ACC112 (cell line): ENCODE measurements around the gene SLC1A3.

Experiments used
- H2AFZ ChIP-seq: fragments of 200-600 bp; sonication (generic); one replicate; pipeline ENCODE4 v1.6.0; 2017; ENCODE audit warnings: antibody characterized with exemption, low read length; ENCODE audit not compliant: unreplicated experiment
- H3K27ac ChIP-seq: fragments of 200-600 bp; sonication (generic); 2 replicates; pipeline ENCODE4 v1.5.1; 2014; ENCODE audit warnings: low read depth, mild to moderate bottlenecking, antibody characterized with exemption, low read length, moderate library complexity
- H3K27me3 ChIP-seq: fragments of 200-600 bp; sonication (generic); 2 replicates; pipeline ENCODE4 v1.6.1; 2014; ENCODE audit warnings: mild to moderate bottlenecking, antibody characterized with exemption, low read length, moderate library complexity, mixed read lengths; ENCODE audit not compliant: insufficient read depth
- H3K36me3 ChIP-seq: fragments of 200-600 bp; sonication (generic); 2 replicates; pipeline ENCODE4 v1.6.1; 2016; ENCODE audit warnings: mild to moderate bottlenecking, antibody characterized with exemption, low read length, moderate library complexity, mixed read lengths; ENCODE audit not compliant: insufficient read depth
- H3K4me1 ChIP-seq: fragments of 200-600 bp; sonication (generic); one replicate; pipeline ENCODE4 v1.6.1; 2016; ENCODE audit warnings: low read length, mixed read lengths; ENCODE audit not compliant: insufficient read depth, unreplicated experiment, control insufficient read depth
- H3K4me3 ChIP-seq: fragments of 200-600 bp; sonication (generic); 2 replicates; pipeline ENCODE4 v1.5.1; 2014; ENCODE audit warnings: mild to moderate bottlenecking, low read depth, low read length
- H3K79me2 ChIP-seq: fragments of 200-600 bp; sonication (generic); one replicate; pipeline ENCODE4 v1.6.0; 2016; ENCODE audit warnings: low read length; ENCODE audit not compliant: control insufficient read depth, unreplicated experiment, insufficient read depth

The SLC1A3 gene

DNA sequence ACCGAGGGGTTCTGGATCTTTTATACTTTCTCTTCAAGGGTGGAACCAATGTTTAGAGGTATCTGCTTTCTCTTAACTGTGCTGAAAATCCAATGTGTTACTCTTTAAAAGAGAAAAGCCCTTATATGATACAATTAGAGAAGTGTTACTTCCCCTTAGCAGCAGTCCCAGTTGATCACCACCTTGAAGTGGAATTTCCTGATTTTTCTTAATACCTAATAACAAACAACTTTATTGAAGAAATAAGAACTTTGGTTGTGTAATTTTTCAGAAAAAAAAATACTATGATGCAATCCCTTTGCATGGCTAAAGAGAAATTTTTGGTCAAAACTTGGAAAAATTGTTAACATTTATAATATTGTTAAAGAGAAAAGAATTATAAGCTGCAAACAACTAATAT is 24.7 kb downstream of the SLC1A3 start:
- Histone ChIP-seq H3K27ac (no peak overlapping the region), H3K79me2 (no peaks in the 10 kb centered on the region), H3K4me1 (no peaks in the 10 kb centered on the region), H3K4me3 (no peak overlapping the region), H3K36me3 (peaks cover 16% of the 10 kb centered on the region; the same call in 1 of the 2 replicates), H3K27me3 (no peaks in the 10 kb centered on the region), H2AFZ (no peak overlapping the region)

DNA sequence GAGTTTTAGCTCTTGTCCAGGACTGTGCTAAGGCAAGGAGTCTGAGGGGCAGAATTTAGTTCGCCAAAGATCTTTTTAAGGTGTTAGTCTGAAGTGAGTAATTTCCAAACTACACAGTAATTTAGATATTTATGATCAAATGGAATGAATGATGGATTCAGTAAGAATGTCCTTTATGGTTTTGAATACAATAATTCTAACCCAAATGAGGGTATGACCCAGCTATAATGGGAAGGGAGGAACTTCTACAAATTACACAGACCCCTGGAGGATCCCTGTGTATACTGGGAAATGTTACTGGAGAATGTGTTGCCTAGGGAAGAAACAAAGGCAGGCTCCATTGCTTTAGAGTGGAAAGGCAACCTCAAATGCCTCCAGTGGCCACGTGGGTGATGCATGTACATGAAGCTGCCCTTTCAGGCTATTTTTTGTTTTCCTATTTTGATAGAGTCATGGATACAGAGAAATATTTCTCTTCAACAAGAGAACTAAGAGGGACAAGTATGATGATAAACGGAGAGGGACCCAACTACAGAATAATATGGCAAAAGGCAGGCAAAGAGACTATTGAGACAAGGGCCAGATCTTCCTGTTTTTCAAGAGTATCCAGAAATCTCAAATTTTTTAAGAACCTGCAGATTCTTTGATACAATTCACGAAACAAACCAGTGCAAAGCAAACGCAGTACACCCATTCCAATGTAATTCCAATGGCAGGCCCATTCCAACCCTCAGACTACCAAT is 25.4 kb downstream of the SLC1A3 start:
- Histone ChIP-seq H3K4me3 (no peak overlapping the region), H3K27me3 (no peaks in the 10 kb centered on the region)

GRCh38 chr5:36632363-36632664 is 25.9 kb downstream of the SLC1A3 start:
- Histone ChIP-seq H2AFZ (no peak overlapping the region), H3K4me1 (no peaks in the 10 kb centered on the region), H3K4me3 (no peak overlapping the region), H3K27ac (no peak overlapping the region), H3K27me3 (no peaks in the 10 kb centered on the region), H3K79me2 (no peaks in the 10 kb centered on the region), H3K36me3 (peaks cover 16% of the 10 kb centered on the region; the same call in 1 of the 2 replicates)

More for the DNA sequence above, 25.4 kb downstream of the SLC1A3 start:
- H3K4me1 ChIP-seq = no peaks in the 10 kb centered on the region
- H3K36me3 ChIP-seq = peaks cover 16% of the 10 kb centered on the region; the same call in 1 of the 2 replicates
- no peak overlapping the region for H3K27ac ChIP-seq
- no peak overlapping the region for H2AFZ ChIP-seq
- no peaks in the 10 kb centered on the region for H3K79me2 ChIP-seq

- H3K4me3 ChIP-seq = no peak overlapping the region
- no peaks in the 10 kb centered on the region for H3K79me2 ChIP-seq
- no peaks in the 10 kb centered on the region for H3K4me1 ChIP-seq
- H2AFZ ChIP-seq = no peak overlapping the region
- H3K27ac ChIP-seq = no peak overlapping the region
- H3K36me3 ChIP-seq = peaks cover 11% of the 10 kb centered on the region; the same call in 1 of the 2 replicates
- H3K27me3 ChIP-seq = no peaks in the 10 kb centered on the region
Observed at GRCh38 chr5:36635721-36636390, 29.4 kb downstream of the SLC1A3 start.

DNA sequence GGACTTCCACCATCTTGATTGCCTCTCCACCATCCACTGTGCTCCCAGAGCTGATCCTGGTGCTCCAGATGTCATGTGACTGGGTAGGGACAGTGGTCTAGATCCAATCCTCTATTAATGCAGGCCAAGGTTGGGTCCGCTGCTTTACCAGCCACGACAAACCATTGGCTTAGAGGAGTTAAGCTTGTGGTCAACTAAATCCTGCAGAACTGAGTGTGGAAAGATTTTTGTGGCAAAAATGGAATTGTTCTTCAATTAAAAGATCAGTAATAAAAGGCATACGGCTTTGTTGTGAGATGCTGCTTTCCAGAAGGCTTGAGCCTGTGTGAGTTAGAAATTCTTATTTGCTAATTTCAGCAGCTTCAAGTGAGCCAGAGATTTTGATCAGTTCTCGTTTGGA is 30.7 kb downstream of the SLC1A3 start:
- H3K4me1 ChIP-seq = no peaks in the 10 kb centered on the region
- no peaks in the 10 kb centered on the region for H3K27me3 ChIP-seq
- no peak overlapping the region for H3K4me3 ChIP-seq
- H3K36me3 ChIP-seq = peaks cover 11% of the 10 kb centered on the region; the same call in 1 of the 2 replicates
- H3K27ac ChIP-seq = no peak overlapping the region
- H3K79me2 ChIP-seq = no peaks in the 10 kb centered on the region
- H2AFZ ChIP-seq = no peak overlapping the region

DNA sequence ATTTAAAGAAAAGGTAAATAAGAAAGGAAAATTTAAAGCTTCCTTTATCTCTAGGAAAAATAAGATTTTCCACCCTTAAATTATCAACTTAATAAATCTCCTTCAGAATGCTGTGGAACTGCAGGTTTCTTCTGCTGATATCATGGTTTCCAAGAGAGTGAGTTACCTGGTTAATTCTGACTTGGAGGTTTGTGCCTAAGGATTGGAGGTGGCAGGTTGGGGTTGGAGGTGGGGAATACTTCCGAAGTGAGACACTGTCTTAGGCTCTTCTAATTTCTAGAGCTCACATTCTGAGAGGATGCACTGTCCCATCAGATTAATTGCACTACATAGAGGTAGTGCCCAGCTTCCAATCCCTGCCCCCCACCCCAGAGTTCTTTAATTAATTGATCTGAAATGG is 31.1 kb downstream of the SLC1A3 start:
- no peaks in the 10 kb centered on the region for H3K79me2 ChIP-seq
- no peak overlapping the region for H3K4me3 ChIP-seq
- no peak overlapping the region for H2AFZ ChIP-seq
- no peak overlapping the region for H3K27ac ChIP-seq
- peaks cover 11% of the 10 kb centered on the region; the same call in 1 of the 2 replicates for H3K36me3 ChIP-seq
- no peaks in the 10 kb centered on the region for H3K27me3 ChIP-seq
- no peaks in the 10 kb centered on the region for H3K4me1 ChIP-seq

DNA sequence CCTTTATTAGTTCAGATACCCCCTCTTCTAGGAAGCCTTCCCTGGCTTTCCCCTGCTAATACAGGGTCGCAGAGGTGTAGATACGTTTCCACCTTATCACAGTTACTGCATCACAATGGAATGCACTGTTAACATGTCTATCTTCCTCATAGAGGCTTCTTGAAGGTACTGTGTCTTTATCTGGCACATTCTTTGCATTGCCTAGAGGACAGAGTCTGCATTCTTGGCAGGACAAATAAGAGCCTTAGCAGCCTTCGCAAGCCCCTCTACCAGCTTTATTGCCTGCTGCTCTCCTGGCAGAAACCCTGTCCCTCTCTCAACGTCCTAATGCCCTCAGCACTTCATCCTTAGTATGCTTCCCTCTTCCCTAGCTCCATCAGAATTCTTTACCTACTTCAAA is 31.6 kb downstream of the SLC1A3 start:
- peaks cover 11% of the 10 kb centered on the region; the same call in 1 of the 2 replicates for H3K36me3 ChIP-seq
- H2AFZ ChIP-seq = no peak overlapping the region
- H3K27ac ChIP-seq = no peak overlapping the region
- no peak overlapping the region for H3K4me3 ChIP-seq
- no peaks in the 10 kb centered on the region for H3K4me1 ChIP-seq
- no peaks in the 10 kb centered on the region for H3K27me3 ChIP-seq
- no peaks in the 10 kb centered on the region for H3K79me2 ChIP-seq

- Histone ChIP-seq H3K27ac (no peak overlapping the region), H3K4me1 (no peaks in the 10 kb centered on the region), H3K4me3 (no peak overlapping the region), H3K79me2 (no peaks in the 10 kb centered on the region), H3K27me3 (no peaks in the 10 kb centered on the region), H2AFZ (no peak overlapping the region), H3K36me3 (no peaks in the 10 kb centered on the region)
Observed at GRCh38 chr5:36640949-36641348, 34.5 kb downstream of the SLC1A3 start.

- no peaks in the 10 kb centered on the region for H3K27me3 ChIP-seq
- no peak overlapping the region for H3K4me3 ChIP-seq
- no peaks in the 10 kb centered on the region for H3K79me2 ChIP-seq
- H3K27ac ChIP-seq = no peak overlapping the region
- H2AFZ ChIP-seq = no peak overlapping the region
- H3K36me3 ChIP-seq = no peaks in the 10 kb centered on the region
- no peaks in the 10 kb centered on the region for H3K4me1 ChIP-seq
Observed at GRCh38 chr5:36641431-36641830, 35.0 kb downstream of the SLC1A3 start.

- H3K36me3 ChIP-seq = no peaks in the 10 kb centered on the region
- H3K27ac ChIP-seq = no peak overlapping the region
- no peak overlapping the region for H3K4me3 ChIP-seq
- no peaks in the 10 kb centered on the region for H3K79me2 ChIP-seq
- no peaks in the 10 kb centered on the region for H3K27me3 ChIP-seq
- H2AFZ ChIP-seq = no peak overlapping the region
- H3K4me1 ChIP-seq = no peaks in the 10 kb centered on the region
Observed at GRCh38 chr5:36642089-36642488, 35.7 kb downstream of the SLC1A3 start.

DNA sequence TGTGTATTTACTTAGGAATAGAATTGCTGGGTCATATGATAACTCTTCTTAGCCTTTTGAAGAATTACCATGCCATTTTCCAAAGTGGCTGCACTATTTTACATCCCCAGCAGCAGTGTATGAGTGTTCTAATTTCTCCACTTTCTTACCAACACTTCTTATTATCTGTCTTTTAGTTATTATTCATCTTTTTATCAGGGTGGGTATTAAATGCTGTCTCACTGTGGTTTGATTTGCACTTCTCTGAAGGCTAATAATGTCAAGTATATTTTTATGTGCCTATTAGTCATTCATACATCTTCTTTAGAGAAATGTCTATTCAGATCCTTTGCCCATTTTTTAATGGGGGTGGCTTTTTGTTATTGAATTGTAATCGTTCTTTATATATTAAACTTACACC is 36.8 kb downstream of the SLC1A3 start:
- Histone ChIP-seq H3K27me3 (no peaks in the 10 kb centered on the region), H3K4me3 (no peak overlapping the region), H3K4me1 (no peaks in the 10 kb centered on the region), H3K79me2 (no peaks in the 10 kb centered on the region), H2AFZ (no peak overlapping the region), H3K36me3 (no peaks in the 10 kb centered on the region), H3K27ac (no peak overlapping the region)
